Mammary epithelial cell (primary cell): ENCODE measurements around the gene GADD45G.

Experiments used
- EZH2 ChIP-seq: IDR thresholded peaks from 2 replicates; pipeline ENCODE4 v1.6.1; 2012; ENCODE audit warnings: low read length, inconsistent platforms, borderline replicate concordance
- TF ChIP-seq, protein P1 (sequence below), 2 donors: IDR thresholded peaks in 1 of 2; conservative IDR thresholded peaks in 1 of 2; 2 replicates each; pipeline ENCODE4 v1.5.1; 2011 to 2012; ENCODE audit warnings: inconsistent platforms in 2 of 2, low read length in 2 of 2, mild to moderate bottlenecking in 2 of 2, control low read depth in 1 of 2, low read depth in 1 of 2; ENCODE audit not compliant: insufficient read depth in 1 of 2; ENCODE audit errors: extremely low read depth in 1 of 2

DNA sequence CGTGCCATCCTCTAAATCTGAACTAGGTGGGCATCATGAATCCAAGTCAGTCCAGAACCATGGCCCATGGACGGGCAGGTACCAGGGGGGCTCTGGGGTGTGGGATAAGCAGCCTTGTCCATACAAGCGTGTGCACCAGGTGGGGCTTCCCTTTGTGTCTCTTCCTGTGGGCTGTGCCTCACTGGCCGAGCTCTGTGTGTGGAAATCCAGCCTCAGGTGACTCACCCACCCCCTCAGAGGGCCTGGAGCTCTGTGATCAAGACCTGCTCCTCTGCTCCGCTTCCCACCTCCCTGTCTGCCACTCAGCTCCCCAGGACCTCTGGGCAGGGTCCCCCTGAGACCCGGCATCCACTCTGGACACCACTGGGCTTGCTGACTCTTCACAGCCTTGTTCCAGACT, 33.0 kb downstream of the GADD45G start:
- TF ChIP-seq EZH2: no peak
- TF ChIP-seq, protein P1, sequence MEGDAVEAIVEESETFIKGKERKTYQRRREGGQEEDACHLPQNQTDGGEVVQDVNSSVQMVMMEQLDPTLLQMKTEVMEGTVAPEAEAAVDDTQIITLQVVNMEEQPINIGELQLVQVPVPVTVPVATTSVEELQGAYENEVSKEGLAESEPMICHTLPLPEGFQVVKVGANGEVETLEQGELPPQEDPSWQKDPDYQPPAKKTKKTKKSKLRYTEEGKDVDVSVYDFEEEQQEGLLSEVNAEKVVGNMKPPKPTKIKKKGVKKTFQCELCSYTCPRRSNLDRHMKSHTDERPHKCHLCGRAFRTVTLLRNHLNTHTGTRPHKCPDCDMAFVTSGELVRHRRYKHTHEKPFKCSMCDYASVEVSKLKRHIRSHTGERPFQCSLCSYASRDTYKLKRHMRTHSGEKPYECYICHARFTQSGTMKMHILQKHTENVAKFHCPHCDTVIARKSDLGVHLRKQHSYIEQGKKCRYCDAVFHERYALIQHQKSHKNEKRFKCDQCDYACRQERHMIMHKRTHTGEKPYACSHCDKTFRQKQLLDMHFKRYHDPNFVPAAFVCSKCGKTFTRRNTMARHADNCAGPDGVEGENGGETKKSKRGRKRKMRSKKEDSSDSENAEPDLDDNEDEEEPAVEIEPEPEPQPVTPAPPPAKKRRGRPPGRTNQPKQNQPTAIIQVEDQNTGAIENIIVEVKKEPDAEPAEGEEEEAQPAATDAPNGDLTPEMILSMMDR (conservative IDR thresholded peaks at IDR 0.05 in 1 of 2, IDR thresholded peaks at IDR 0.05 in 1 of 2; ENCODE audit: extremely low read depth in 1 of 2, insufficient read depth in 1 of 2, low read depth in 1 of 2, low read length in 2 of 2): no peak
